DND-41 (cell line): Measurements from ENCODE around the gene SENP3.

Source experiments
- EZH2 ChIP-seq: IDR thresholded peaks from 3 replicates; pipeline ENCODE4 v1.6.1; 2012; ENCODE audit warnings: borderline replicate concordance, low read depth, mild to moderate bottlenecking, moderate library complexity, low read length, inconsistent platforms; ENCODE audit not compliant: severe bottlenecking
- TF ChIP-seq, protein P1 (sequence below): IDR thresholded peaks from 2 replicates; pipeline ENCODE4 v1.5.1; 2012; ENCODE audit warnings: borderline replicate concordance, low read length, moderate library complexity, mild to moderate bottlenecking; ENCODE audit not compliant: poor library complexity, severe bottlenecking; ENCODE audit errors: extremely low read depth

DNA sequence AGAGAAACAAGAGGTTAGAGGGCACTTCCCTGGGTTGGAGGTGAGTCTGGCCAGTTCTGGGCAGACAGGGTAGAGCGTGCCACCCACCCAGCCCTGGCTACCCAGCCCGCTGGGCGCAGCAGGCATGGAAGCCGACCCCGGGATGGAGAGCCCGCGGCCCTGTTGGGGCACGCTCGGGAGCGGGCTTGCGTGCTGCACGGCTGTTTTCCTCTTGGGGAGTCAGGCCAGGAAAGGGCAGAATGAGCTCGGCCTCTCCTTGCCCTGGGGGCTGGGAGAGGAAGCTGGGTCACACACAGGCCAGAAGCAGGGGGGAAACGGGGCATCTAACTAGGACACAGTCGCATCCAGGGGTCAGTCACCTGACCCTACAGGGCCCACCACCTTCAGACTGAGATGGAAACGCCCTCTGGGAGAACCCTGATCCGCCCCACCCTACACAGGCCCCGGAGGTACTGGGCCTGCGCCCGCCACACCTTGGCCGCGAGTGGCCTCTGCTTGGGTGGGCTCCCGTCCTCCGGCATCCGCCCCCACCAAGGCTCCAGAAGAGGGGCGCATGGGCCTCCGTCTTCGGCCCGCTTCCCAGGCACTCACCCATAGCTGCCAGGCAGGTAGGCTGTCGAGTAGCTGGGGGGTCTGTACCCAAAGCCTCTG is 27.0 kb downstream of the SENP3 start:
- TF ChIP-seq, protein P1, sequence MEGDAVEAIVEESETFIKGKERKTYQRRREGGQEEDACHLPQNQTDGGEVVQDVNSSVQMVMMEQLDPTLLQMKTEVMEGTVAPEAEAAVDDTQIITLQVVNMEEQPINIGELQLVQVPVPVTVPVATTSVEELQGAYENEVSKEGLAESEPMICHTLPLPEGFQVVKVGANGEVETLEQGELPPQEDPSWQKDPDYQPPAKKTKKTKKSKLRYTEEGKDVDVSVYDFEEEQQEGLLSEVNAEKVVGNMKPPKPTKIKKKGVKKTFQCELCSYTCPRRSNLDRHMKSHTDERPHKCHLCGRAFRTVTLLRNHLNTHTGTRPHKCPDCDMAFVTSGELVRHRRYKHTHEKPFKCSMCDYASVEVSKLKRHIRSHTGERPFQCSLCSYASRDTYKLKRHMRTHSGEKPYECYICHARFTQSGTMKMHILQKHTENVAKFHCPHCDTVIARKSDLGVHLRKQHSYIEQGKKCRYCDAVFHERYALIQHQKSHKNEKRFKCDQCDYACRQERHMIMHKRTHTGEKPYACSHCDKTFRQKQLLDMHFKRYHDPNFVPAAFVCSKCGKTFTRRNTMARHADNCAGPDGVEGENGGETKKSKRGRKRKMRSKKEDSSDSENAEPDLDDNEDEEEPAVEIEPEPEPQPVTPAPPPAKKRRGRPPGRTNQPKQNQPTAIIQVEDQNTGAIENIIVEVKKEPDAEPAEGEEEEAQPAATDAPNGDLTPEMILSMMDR: no peak
- no peak for TF ChIP-seq EZH2
